Lower leg skin (tissue), 4 donors: ENCODE measurements around the gene TNPO1. TPM values are rescaled to one million over a fixed set of nuclear protein-coding genes. Genes with fewer than 3 reads are reported as not detected.
"Not testable (repeated sequence)": the region's sequence is repeated elsewhere in the genome, so short reads cannot be mapped to it uniquely, and the experiment has no call there.

Experiments
- DNase-seq, 2 donors: peaks; one replicate each; pipeline ENCODE4 v3.0.0-alpha.2; 2019; ENCODE audit warnings: low spot score in 2 of 2
- H3K4me3 ChIP-seq: fragments of 200-600 bp; sonication (generic); 2 replicates; pipeline ENCODE4 v1.5.1; 2017; ENCODE audit warnings: mild to moderate bottlenecking, low read depth; ENCODE audit not compliant: poor library complexity, severe bottlenecking
- CTCF ChIP-seq, 3 donors: fragments of 450-650 bp; IDR thresholded peaks; one replicate each; pipeline ENCODE4 v1.5.1; 2016; ENCODE audit warnings: antibody characterized with exemption in 3 of 3, mild to moderate bottlenecking in 3 of 3, moderate library complexity in 2 of 3
- POLR2A ChIP-seq, 2 donors: fragments of 450-650 bp; IDR thresholded peaks; one replicate each; pipeline ENCODE4 v1.6.1; 2016 to 2017; ENCODE audit warnings: antibody characterized with exemption in 2 of 2, mild to moderate bottlenecking in 1 of 2, moderate library complexity in 1 of 2
- WGBS, 2 donors: methylation state at CpG; one replicate each; pipeline ENCODE4 v1.1.5; 2018; 5-methylcytosine and 5-hydroxymethylcytosine counted together
- intact Hi-C: fragments of 100-400 bp; cut with DNase I; formaldehyde crosslinking; loops from one replicate; pipeline ENCODE4 v1.15.0; 2023; ENCODE audit warnings: low total_unique reads
- total RNA-seq, 4 donors: library from RNA; depleted of rRNA; stranded (reverse); fragments of >200 nt; gene quantifications; one replicate each; pipeline ENCODE4 v1.1.0, GENCODE V29; 2016

The TNPO1 gene
- total RNA-seq, 4 donors from 2014 or later: 55.5 to 83.4 (median 66.2) TPM

GRCh38 chr5:72921886-72922285, 105.4 kb downstream of the TNPO1 start:
- TF ChIP-seq POLR2A (IDR thresholded peaks at IDR 0.05): no peak
- TF ChIP-seq CTCF (IDR thresholded peaks at IDR 0.05): no peak
- 88 to 97% methylated on average over 2 of the region's 2 CpGs for WGBS, 2 donors
- intact Hi-C loops: no loop called here

GRCh38 chr5:72922422-72922821, 106.0 kb downstream of the TNPO1 start:
- TF ChIP-seq CTCF (IDR thresholded peaks at IDR 0.05) (no peak), POLR2A (IDR thresholded peaks at IDR 0.05) (no peak)
- 61 to 70% methylated on average over 1 of the region's 1 CpG for WGBS, 2 donors
- intact Hi-C loops: no loop called here
- no peak for DNase-seq
- no peak overlapping the region for H3K4me3 ChIP-seq

More at GRCh38 chr5:72921886-72922285, 105.4 kb downstream of the TNPO1 start:
- H3K4me3 ChIP-seq: no peak overlapping the region
- DNase-seq: no peak

- DNase-seq: no peak
- no peak overlapping the region for H3K4me3 ChIP-seq
- 93 to 95% methylated on average over 21 to 33 of the region's 33 CpGs for WGBS, 2 donors
- intact Hi-C loops: no loop called here
- TF ChIP-seq POLR2A (IDR thresholded peaks at IDR 0.05) (no peak), CTCF (IDR thresholded peaks at IDR 0.05) (no peak)
Measured at GRCh38 chr5:72925336-72926010, 109.0 kb downstream of the TNPO1 start.

GRCh38 chr5:72932686-72933085, 116.2 kb downstream of the TNPO1 start:
- DNase-seq: not testable (repeated sequence)

GRCh38 chr5:72934953-72935725, 118.7 kb downstream of the TNPO1 start:
- 93 to 96% methylated on average over 13 to 32 of the region's 32 CpGs for WGBS, 2 donors
- H3K4me3 ChIP-seq, DNase-seq, intact Hi-C loops: not testable (repeated sequence)

More at GRCh38 chr5:72932686-72933085, 116.2 kb downstream of the TNPO1 start:
- intact Hi-C loops, H3K4me3 ChIP-seq: not testable (repeated sequence)
- 88 to 100% methylated on average over 2 of the region's 2 CpGs for WGBS, 2 donors

- TF ChIP-seq CTCF (IDR thresholded peaks at IDR 0.05) (no peak), POLR2A (IDR thresholded peaks at IDR 0.05) (no peak)
- WGBS, 2 donors: 84 to 94% methylated on average over 4 of the region's 4 CpGs
- intact Hi-C loops: no loop called here
- no peak overlapping the region for H3K4me3 ChIP-seq
- DNase-seq: no peak
Measured at GRCh38 chr5:72936893-72937292, 120.4 kb downstream of the TNPO1 start.
